ENCODE measurements around the gene MFGE8.

MFGE8 gene

DNA sequence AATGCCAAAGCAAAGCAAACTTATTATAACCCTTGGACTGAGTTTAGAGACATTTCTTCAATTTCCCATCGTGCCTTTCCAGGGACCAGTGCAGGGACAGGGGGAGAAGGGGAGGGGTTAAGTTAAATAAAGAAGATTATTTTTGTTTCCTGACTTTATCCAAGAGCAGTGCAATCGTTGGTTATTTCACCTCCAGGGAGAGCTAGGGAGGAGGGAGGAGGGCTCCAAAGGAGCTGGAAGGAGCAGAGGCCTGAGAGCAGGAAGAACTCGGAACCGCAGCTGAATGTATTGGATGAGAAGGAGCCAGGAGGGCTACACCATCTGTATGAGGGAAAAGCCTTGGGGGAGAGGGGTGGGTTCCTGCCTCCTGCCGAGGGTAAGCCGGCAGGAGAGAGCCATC is 38.5 kb downstream of the MFGE8 start:
- no peak for DNase-seq (ENCODE audit: low read depth in 1 of 2, low spot score in 1 of 2)

- no peak for DNase-seq (ENCODE audit: low read depth in 1 of 2, low spot score in 1 of 2)
Observed at GRCh38 chr15:88874275-88874674, 38.9 kb downstream of the MFGE8 start.

DNA sequence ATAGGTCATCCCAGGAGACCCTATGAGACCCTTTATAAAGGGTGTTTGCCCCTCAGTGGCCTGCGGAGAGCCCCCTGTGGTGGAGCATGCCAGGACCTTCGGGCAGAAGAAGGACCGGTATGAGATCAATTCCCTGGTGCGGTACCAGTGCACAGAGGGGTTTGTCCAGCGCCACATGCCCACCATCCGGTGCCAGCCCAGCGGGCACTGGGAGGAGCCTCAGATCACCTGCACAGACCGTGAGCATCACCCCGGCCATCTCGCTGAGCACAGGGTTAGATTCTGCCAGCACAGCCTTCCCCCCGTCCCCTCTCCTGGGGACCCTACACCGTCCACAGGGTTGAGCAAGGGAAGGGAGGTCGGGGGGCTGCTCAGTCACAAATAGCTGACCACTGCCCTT is 39.4 kb downstream of the MFGE8 start:
- DNase-seq (ENCODE audit: low read depth in 1 of 2, low spot score in 1 of 2), result no peak

DNA sequence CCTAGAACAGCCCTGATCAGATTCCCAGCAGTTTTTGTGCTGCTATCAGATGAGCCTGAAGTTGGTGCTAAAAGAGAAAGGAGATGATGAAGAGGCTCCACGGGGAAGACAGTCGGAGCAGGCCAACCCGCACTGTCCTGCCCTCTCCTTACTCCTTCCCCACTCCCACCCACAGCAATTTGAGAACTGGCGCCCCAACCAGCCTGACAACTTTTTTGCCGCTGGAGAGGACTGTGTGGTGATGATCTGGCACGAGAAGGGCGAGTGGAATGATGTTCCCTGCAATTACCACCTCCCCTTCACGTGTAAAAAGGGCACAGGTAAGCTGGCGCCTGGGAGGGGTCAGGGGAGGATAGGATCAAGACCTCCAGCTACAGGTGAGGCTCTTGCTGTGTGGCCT is 40.5 kb downstream of the MFGE8 start:
- no peak for DNase-seq (ENCODE audit: low read depth in 1 of 2, low spot score in 1 of 2)

DNA sequence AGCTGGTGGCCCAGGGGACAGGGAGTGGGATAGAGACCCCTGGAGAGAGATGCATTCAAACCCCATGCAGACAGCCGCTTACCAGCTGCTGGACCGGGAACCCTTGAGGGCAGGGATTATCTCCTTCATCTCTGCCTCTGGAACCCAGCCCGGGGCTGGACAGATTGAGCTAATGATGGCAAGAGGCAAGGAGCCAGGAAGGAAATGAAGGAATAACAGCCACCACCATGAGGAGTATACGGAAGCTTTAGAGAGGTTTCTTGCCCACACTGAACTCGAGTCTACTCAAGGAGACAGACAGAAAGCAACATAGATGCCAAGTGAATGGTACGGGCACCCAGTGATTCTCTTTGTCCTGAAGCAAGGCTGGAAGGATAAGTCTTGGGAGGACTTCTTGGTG is 41.1 kb downstream of the MFGE8 start:
- DNase-seq (ENCODE audit: low read depth in 1 of 2, low spot score in 1 of 2), result no peak

DNA sequence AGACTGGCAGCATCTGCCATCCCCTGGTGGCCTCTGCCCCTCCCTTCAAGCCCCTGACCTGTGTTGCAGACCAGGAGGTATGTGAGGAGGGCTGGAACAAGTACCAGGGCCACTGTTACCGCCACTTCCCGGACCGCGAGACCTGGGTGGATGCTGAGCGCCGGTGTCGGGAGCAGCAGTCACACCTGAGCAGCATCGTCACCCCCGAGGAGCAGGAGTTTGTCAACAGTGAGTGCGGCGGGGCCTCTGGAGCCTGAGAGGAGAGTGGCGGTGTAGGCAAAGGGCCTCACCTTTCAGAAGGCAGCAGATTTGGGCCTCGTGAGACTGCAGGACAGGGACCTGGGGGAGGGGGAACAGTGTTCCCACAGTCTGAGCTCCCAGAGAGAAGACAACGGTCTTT is 41.9 kb downstream of the MFGE8 start:
- no peak for DNase-seq (ENCODE audit: low read depth in 1 of 2, low spot score in 1 of 2)

DNA sequence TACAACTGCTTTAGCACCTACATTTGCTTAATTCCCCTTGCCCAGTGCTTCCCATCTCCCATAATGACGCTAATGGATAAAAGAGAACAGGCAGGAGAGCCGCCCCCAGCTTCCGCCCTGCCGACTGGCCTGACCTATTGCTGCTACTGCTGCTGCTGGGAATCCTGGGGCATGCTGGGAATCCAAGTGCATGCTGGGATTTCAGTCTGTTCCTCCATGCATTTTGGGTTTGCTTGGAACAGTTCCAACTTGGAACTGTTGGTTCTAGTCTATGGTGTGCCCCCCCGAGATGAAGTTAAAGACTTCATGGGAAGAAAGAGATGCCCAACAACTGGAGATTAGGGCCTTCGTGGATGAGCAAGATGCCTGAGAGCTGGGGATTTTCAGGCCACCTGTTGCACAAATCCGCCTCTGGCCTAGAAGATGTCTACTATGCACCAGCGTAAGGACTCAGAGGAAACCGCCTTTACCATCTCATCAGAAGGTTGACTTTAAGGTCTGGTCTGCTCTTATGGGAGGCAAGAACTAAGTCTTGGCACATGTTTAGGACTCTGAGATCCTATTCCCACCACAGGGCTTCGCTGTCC is 46.8 kb downstream of the MFGE8 start:
- DNase-seq (ENCODE audit: low read depth in 1 of 2, low spot score in 1 of 2), result no peak

DNA sequence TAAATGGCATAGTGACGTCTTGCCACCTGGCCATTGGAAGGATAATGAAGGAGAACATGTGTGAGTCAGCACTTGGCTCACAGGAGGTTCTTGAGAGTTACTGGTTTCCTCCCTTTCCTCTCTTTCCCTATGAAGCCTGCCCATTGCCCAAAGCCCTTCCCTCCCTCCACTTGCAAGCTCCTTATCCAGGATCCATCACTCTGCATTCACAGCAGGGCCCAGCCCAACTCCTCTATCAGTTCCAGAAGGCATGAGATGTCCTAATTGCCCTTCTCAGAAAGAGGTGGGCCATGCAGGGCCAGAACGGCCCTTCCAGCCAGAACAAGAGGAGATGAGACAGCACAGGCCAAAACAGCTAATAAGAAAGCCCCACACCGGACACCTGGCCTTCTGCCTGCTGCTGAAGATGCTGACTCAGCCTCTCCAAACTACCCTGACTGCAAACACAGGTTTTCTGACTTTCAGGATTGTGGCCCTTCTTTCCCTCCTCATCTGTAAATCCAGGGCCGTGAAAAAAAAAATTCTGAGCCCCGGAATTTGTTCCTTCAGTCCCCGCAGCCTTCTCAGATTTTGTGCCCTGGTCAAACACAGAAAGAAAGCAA is 47.6 kb downstream of the MFGE8 start:
- no peak for DNase-seq (ENCODE audit: low read depth in 1 of 2, low spot score in 1 of 2)

GRCh38 chr15:88864861-88865497 is 48.2 kb downstream of the MFGE8 start:
- DNase-seq (ENCODE audit: low read depth in 1 of 2, low spot score in 1 of 2), result no peak

GRCh38 chr15:88863412-88863811 is 49.8 kb downstream of the MFGE8 start:
- no peak for DNase-seq (ENCODE audit: low read depth in 1 of 2, low spot score in 1 of 2)

- no peak for DNase-seq (ENCODE audit: low read depth in 1 of 2, low spot score in 1 of 2)
Observed at GRCh38 chr15:88860212-88860611, 53.0 kb downstream of the MFGE8 start.

DNA sequence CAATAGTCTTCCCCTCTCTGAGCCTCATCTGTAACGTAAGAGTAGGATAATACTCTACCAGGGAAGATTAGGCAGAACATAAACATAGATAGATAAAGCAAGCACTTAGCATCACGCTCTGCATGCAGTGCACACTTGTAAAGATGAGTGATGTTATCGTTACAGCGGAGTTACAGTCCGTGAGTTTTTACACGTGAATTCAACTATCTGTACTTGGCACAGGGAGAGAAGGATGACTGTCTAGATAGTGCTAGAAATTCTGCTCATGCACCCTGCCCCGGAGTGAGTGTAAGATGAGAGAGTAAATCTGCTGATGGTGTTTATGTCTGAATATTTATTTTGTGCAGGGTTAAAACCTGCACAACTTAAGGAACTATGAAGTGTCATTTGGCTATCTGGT is 53.6 kb downstream of the MFGE8 start:
- DNase-seq (ENCODE audit: low read depth in 1 of 2, low spot score in 1 of 2), result no peak

DNA sequence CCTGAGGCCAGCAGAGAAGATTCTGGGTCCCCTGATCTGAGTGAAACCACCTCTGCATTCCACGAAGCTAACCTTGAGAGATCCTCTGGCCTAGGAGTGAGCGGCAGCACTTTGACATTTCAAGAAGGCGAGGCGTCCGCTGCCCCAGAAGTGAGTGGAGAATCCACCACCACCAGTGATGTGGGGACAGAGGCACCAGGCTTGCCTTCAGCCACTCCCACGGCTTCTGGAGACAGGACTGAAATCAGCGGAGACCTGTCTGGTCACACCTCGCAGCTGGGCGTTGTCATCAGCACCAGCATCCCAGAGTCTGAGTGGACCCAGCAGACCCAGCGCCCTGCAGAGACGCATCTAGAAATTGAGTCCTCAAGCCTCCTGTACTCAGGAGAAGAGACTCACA is 54.2 kb downstream of the MFGE8 start:
- no peak for DNase-seq (ENCODE audit: low read depth in 1 of 2, low spot score in 1 of 2)

GRCh38 chr15:88852476-88852875 is 60.7 kb downstream of the MFGE8 start:
- no peak for DNase-seq (ENCODE audit: low read depth in 1 of 2, low spot score in 1 of 2)

DNA sequence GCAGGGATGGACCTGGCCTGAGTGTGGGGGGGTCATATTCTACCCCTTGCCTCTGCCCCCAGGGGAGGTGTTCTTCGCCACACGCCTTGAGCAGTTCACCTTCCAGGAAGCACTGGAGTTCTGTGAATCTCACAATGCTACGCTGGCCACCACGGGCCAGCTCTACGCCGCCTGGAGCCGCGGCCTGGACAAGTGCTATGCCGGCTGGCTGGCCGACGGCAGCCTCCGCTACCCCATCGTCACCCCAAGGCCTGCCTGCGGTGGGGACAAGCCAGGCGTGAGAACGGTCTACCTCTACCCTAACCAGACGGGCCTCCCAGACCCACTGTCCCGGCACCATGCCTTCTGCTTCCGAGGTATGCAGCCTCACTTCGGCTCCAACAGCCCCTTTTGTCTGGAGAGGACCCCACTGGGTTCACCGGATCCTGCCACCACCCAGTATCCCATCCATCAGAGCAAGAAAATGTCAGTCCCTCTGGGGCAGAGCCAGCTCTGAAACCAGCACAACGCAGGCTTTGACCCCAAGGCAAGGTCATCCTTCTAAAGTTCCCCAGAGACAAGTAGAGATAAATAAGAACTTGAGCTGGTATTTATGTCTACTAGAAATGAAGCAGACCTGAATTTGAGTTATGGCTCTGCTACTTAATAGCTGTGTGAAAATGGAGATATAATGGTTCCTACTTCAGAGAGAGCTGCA is 63.7 kb downstream of the MFGE8 start:
- no peak for DNase-seq (ENCODE audit: low read depth in 1 of 2, low spot score in 1 of 2)

Measured in activated T-helper 1 cell treated with anti-CD3 and anti-CD28 coated beads, Interleukin-2, amount 50 U/mL, for 16 hours (primary cell).